ENCODE measurements around the gene MTTP.

The MTTP gene

GRCh38 chr4:99670409-99671073, 95.9 kb downstream of the MTTP start:
- DNase-seq, result no peak
